HG03565 (cell line): ENCODE measurements around the gene FLT4.
"Not testable (repeated sequence)": the region's sequence is repeated elsewhere in the genome, so short reads cannot be mapped to it uniquely, and the experiment has no call there.

ENCODE experiments used
- ATAC-seq: cut with Tn5 transposase; IDR thresholded peaks from one replicate; pipeline ENCODE4 v1.9.1; 2021; ENCODE audit warnings: mild to moderate bottlenecking, moderate library complexity; ENCODE audit not compliant: unreplicated experiment

Gene FLT4

DNA sequence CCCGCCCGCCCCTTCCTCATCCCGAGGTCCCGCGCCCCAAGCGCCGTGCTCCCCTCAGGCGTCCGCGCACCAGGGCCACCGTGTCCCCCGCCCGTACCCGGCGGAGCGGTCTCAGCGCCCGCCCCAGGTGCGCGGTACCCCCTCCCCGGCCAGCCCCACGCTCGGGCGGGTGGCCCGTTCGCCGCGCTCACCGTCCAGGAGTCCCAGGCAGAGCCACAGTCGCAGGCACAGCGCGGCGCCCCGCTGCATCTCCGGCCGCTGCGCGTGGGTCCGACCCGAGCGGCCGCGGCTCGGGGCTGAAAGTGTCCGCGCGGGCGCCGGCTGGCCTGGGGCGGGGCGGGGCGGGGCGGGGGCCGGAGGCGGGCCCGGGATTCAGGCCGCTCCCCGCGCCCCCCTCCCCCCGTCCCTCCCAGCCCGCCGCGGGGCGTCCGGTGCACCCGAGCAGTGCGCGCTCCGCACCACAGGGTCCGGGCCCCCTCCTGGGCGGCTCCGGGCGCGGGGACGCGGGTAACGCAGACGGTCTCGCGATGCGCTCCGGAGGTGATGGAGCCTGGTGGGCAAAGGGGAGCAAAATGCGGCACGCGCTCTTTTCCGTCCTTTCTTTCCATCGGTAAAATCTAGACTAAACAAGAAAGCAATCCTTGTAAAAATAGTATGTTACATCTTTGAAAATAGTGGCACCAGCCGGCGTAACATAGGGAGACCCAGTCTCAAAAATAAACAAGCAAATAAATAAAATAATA lies at the start of gene FLT4:
Gene FLT4, minus strand, starts transcription at position 304 of the 743 bp plus-strand sequence. Its CDS starts 55 bp downstream, at position 249.
- no peak for ATAC-seq

DNA sequence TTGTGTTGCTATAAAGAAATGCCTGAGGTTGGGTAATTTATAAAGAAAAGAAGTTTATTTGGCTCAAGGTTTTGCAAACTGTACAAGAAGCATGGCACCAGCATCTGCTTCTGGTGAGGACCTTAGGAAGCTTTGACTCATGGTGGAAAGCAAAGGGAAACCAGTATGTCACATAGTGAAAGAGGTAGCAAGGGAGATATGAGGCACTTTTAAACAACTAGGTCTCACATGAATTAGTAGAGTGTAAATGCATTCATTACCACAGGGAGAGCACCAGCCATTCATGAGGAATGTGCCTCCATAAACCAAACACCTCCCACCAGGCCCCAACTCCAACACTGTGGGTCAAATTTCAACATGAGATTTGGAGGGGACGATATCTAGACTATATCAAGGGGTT lies 49.6 kb upstream of the FLT4 start:
- ATAC-seq, result no peak

DNA sequence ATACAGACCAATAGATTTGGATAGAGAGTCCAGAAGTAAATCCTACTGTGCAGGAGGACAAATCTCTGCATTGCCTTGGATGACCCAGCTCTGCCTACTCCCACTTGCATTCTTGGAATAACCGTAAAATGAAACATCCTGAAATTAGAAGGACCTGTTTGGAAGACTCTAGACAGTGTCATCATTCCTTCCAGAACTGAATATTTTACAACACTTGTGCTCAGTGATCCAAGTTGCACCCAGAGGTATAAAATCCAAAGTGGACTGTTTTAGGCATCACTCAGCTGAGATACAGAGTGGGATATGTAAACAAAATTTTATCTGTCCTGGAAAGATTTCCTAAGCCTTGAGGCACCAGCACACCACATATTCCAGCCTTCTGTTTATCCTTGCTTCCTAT lies 46.7 kb upstream of the FLT4 start:
- ATAC-seq, result no peak

DNA sequence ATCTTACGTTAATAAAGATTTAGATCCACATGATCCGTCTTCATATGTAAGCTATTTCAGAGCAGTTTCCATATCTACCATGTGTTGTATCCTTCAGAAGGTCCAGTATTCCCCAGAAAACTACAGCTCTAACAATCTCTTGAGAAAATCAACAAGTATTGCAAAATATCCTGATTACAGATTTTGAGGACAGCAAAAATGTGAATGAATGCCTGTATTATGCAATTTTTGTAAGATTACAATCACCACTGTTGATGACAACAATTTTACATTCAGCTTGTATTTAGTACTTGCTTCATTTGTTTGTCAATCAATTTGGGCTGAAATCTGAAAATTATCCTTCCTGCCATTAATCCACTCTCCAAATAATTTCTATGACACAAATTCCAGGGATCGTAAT lies 43.0 kb upstream of the FLT4 start:
- no peak for ATAC-seq

DNA sequence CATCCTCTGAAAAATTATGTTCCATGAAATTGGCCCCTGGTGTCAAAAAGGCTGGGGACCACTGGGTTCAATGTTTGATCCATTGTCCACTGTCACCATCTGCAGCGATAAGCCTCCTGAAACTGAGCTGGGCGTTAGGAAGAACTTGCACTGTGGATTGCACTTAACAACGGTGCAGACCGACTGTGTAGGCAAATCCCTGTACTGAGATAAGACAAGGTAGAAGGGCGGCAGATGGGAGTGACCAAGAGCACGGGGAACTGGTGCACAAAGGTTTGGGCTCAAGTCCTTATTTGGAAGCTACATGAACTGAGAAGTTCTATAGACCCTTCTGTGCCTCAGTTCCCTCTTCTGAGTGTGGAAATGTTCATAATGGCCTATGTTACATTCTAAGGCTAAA lies 41.6 kb upstream of the FLT4 start:
- no peak for ATAC-seq

DNA sequence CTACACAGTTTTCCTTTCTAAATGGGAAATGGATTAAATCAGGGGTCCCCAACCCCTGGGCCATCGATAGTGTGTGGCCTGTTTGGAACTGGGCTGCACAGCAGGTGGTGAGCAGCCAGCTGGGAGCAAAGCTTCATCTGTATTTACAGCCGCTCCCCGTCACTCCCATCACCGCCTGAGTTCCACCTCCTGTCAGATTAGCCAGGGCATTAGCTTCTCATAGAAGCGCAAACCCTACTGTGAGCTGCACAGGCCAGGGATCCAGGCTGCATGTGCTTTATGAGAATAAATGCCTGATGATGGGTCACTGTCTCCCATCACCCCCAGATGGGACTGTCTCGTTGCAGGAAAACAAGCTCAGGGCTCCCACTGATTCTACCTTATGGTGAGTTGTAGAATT lies 41.2 kb upstream of the FLT4 start:
- ATAC-seq, result no peak

DNA sequence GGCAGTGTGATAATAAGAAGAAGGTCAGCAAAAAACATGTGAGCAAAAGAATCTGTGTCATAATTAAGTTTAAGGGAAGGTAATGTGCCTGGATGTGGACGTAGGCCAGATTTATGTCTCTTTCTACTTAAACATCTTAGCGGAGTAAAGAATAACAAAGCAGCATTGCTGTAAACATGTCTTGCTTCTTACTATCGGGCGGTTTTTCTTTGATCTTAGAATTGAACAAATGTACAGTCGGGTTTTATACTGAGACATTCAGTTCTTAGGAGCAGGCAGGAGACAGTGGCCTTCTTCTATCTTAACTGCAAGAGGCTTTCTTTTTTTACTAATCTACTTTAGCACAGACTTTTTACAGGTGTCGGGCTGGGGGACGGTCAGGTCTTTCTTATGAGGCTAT lies 40.4 kb upstream of the FLT4 start:
- no peak for ATAC-seq

DNA sequence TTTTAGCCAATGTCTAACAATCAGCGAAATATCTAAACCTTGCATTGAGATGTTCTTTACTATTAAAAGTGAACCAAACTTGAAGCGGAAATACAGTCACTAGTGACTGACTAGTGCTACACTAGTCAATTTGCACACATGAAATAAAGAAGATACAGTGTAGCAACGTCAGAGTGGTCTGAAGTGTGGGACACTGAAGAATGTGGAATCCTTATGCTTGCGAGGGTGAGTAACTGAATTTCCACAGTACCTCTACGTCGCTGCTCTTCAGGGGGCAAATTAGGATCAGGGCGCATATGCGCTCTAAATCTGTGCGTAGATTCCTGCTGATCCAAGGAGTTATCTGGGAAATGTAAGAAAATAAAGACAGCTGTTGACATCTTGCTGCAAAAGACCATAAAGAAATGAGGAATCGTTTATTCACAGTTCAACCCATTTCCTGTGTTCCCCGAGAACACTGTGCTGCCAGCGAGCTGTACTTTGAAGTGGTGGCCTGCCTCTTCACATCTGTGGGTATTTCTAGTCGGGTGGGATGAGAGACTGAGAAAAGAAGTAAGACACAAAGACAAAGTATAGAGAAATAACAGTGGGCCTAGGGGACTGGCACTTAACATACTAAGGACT lies 39.8 kb upstream of the FLT4 start:
- ATAC-seq, result no peak

DNA sequence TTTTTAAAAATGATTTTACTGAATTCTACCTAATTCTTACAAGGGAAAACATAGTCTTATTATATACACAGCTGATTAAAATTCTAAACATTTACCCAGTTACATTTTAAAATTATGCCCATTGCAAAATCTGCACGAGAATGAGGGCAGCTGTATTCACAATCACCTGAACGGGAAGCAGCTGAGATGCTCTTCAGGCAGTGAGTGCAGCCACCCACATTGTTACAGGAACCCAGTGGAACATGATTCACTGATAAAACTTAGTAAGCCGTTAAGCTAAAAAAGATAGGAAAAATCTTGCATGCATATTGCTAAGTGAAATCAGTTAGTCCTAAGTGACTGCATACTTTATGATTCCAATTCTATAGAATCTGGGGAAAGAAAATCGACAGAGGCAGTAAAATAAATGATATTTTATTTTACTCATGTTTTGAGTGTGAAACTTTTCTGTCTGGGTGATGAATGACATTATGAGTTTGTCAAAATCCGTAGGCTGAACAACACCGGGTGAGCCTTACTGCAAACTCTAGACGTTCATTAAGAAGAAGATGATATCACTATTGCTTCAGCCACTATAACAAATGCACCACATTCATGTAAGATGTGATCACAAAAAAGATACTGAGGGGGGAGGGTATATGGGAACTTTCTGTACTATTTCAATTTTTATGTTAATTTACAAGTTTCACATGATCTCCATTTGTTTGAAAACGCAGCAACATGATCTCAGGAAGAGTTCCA lies 39.1 kb upstream of the FLT4 start:
- no peak for ATAC-seq

DNA sequence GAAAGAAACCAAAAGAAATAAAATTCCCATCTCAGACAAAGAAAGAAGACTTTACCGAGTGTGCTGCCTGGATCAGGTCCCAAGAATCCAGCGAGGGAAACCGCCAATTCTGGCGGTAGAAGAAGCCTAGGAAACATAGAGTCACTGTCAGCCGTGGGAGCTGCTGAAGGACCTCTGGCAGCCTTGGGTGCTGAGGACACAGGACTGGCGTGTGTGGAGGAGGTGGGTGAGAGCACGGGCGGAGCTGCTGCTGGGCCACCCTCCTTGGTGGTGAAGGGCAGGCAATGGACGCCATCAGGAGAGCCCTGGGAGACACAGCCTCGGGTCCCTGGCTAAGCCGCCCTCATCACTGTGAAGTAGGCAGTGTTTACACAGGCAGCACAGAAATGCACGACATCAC lies 37.4 kb upstream of the FLT4 start:
- ATAC-seq, result not testable (repeated sequence)

DNA sequence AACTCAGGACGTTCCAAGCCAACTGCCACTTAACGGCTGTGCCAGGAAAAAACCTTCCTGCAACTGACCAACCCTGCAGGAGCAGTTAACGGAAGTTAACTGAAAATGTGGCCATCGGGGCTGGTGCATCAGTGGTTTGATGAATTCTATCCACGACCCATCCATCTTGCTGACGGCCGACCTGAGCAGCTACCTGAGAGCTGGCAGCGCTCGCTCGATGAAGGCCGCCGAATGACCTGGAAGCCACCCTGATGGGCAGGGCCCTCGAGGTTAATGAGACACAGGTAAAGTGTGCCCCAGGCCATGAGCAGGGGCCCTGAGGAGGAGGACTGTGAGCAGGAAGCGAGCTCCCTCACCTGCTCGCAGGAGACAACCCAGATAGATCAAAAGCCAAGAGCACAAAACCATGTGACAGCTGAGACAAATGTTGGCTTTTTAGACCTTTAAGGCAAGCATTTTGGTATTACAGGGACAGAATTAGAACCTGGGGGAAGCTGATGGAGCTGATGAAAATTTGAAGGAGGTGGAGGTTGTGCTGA lies 35.3 kb upstream of the FLT4 start:
- ATAC-seq, result no peak

DNA sequence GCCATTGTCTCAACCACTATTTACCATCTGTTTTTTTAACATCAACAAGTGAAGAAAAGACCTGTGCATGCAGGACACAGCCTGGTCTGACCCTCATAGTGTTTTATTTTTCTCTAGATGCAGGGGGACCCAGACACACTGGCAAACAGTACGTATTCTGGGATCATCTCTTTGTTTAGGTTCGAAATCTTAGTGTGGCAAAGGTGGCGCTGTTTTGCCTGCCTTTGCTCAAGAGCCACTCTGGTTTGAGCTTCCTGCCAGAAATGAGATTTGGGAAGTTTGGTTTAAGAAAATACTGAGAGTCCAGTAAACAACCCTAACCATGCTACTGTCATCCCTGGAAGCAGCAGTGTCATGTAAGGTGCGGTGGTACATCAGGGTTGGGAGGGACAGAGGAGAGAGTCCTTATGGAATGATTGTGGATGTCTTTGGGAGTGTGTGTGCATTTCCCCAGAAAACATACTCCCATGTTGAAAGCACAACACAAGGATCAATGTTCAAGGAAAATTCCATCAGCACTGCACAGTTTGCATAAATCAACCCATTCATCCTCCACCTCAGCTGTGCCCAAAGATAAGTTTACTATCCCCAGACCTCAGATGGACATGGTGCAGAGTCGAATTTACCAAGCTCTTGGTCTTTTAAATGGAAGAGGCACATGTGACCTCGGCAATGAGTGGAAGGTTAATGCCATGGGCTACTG lies 34.0 kb upstream of the FLT4 start:
- ATAC-seq, result no peak

DNA sequence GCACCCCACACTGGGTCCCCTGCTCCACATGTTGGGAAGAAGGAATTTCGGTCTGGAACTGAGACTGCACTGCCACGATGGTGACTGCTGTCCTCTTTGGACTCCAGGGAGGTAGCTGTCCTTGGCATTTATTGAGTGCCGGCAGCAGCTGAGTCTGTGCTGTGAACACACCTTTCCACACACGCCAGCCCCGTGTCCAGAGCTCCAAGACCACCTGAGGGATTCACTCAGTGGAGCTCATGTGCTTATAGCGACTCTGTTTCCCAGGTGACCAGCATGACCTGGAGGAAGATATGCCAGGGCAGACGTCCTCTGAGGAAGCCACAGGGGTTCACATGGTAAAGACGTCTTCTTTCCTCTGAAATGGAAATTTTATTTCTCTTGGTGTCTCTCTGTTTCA lies 33.2 kb upstream of the FLT4 start:
- no peak for ATAC-seq

DNA sequence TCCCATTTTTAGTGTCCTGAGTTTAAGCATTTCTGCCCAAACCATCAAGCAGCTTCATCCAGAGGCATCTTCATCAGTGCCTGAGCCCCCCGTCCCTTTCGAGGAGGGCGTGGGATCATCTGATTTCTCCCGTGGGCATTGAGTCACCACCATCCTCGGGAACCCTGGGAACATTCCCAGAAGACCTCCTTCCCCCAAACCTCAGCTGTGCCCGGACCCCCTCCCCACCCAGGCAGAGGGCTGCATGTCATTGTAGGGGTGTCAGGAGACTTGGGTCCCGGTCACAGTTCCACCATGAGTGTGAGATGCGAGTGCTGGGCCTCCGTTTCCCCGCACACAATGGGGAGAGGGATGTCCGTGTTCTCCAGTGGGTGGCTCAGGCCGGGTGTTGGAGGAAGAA lies 32.6 kb upstream of the FLT4 start:
- ATAC-seq, result not testable (repeated sequence)

DNA sequence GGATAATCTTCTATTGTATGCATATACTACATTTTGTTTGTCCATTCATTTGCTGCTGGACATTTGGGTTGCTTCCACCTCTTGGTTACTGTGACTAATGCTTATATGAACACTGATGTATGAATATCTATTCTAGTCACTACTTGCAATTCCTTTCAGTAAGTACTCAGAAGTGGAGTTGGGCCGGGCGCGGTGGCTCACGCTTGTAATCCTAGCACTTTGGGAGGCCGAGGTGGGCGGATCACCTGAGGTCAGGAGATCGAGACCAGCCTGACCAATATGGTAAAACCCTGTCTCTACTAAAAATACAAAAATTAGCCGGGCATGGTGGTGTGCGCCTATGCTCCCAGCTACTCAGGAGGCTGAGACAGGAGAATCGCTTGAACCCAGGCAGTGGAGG lies 28.9 kb upstream of the FLT4 start:
- ATAC-seq, result not testable (repeated sequence)

DNA sequence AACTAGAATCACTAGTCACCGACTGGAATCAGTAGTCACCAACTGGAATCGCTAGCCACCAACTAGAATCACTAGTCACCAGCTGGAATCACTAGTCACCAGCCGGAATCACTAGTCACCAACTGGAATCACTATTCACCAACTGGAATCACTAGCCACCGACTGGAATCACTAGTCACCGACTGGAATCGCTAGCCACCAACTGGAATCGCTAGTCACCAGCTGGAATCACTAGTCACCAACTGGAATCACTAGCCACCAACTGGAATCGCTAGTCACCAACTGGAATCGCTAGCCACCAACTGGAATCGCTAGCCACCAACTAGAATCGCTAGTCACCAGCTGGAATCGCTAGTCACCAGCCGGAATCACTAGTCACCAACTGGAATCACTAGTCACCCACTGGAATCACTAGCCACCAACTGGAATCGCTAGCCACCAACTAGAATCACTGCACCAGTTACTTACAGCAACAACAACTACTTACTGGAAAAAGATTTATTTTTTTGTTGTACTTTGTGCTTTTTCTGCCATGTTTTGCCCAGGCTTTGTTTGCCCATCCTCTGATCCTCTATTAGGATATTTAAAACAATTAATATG lies 25.7 kb upstream of the FLT4 start:
- no peak for ATAC-seq

DNA sequence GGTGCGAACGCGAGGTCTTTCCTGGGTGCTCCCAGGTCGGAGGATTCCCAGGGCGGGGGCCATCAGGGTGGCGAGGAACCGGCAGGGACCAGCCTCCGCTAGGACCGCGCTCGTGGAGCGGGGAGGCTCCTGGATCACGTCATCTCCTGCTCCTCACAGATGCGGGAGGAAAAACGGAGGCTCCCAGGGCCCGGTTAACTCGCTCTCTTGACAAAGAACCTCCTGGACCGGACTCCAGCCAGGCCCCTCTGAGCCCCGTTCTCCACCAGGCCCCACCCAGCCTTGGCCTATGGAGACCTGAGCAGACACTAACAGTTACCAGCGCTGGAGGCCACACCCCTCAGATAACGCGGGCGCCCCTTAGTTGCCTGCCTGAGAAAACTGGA lies 24.7 kb upstream of the FLT4 start:
- ATAC-seq, result not testable (repeated sequence)

DNA sequence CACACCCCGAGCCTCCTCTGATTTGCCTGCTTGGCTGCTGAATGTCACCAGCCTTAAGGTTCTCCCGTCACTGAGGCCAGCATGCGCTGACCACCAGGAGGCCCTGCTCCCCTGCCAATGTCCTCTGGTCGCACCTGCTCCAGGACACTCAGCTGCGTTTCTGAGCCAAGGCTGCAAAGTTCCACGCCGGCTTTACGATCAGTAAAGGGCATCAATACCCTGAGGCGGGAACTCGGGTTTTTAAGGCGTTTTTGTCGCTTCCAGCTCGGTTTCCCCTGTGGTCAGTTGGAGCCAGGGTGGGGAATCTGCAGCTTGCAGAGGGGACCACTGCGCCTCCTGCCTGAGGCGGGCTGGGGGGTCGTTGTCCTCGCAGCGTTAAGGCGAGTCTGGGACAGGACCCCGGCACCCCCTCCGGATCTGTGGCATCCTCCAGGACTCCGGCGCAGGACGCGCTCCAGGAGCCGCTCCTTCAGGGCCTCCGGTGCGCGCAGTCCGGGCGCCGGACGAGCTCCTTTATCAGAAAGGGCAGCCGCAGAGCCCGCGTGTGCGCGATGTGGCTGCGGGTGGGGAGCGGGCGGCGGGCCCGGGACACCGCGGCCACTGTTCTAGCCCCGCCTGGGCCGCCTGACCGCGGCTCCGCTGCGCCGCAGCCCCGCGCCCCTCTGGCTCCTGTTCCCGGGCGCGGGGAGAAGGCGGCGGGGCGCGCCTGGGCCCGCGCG lies 24.1 kb upstream of the FLT4 start:
- no peak for ATAC-seq

DNA sequence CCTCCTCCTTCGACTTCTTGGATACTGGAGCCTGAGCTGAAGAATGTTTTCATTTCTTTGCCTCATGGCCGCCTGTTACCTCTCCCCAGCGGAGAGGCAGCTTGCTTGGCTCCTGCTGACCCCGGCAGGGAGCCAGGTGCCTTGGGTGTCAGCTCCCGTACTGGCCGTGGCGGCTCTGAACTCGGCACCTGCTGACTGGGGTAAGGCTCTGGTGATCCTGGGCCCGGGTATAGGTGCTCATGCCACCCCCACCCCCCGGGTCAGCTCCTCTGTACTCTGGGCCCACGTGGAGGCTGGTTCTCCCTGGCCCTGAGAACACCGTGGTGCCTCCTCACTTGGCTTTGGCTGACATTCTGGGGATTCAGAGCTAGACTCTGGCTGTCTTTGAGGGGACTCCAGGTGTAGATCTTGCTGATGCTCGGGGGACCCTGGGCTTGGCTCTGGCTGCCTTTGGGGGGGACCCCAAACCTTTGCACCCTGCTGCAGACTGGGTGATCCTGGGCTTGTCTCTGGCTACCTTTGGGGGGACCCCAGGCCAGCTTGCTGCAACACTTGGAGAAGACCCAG lies 22.6 kb upstream of the FLT4 start:
- ATAC-seq, result not testable (repeated sequence)
